ENCODE data around the gene ZFYVE21. TPM values are rescaled to one million over a fixed set of nuclear protein-coding genes. Genes with fewer than 3 reads are reported as not detected.

ZFYVE21 gene
- total RNA-seq, 1 experiment from 2014 or later: 59.7 TPM

DNA sequence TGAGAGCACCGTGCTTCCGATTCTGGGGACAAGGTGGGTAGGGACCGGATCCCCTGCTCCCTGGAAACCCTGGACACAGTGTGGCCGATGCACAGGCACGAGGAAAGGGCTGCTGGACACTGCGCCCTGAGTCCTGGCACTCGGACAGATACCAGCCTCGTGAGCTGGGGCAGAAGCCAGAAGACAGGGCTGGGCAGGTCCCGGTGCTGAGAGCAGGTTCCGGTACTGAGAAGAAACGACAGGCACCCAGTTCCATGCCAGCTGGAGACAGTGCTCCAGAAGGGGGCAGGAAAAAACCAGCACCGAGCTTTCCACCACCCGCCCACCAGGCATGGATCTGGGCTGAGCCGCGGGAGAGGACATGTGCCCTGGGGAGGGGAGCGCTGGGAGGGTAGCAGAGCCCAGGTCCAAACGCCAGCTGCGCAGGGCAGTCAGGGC lies 6.8 kb upstream of the ZFYVE21 start (continued):
- TF ChIP-seq ZNF219 (CRISPR knock-in tag; IDR thresholded peaks at IDR 0.05; ENCODE audit: borderline replicate concordance) (no peak), ZNF263 (CRISPR knock-in tag; IDR thresholded peaks at IDR 0.05; ENCODE audit: low read depth) (no peak), HMGXB4 (CRISPR knock-in tag; IDR thresholded peaks at IDR 0.05) (no peak), JUN (CRISPR knock-in tag; IDR thresholded peaks at IDR 0.05) (no peak), JAZF1 (CRISPR knock-in tag; IDR thresholded peaks at IDR 0.05) (no peak), FOXJ3 (CRISPR knock-in tag; IDR thresholded peaks at IDR 0.05; ENCODE audit: borderline replicate concordance) (no peak), NFYB (CRISPR knock-in tag; conservative IDR thresholded peaks at IDR 0.05; ENCODE audit: low read depth) (no peak), NR3C1 (CRISPR knock-in tag; conservative IDR thresholded peaks at IDR 0.05; ENCODE audit: low read depth) (no peak), ZNF121 (CRISPR knock-in tag; IDR thresholded peaks at IDR 0.05) (no peak), OVOL2 (CRISPR knock-in tag; IDR thresholded peaks at IDR 0.05; ENCODE audit: borderline replicate concordance) (no peak), ELF4 (CRISPR knock-in tag; IDR thresholded peaks at IDR 0.05; ENCODE audit: low read depth) (no peak), HMGA2 (CRISPR knock-in tag; IDR thresholded peaks at IDR 0.05) (no peak), TEAD4 (CRISPR knock-in tag; IDR thresholded peaks at IDR 0.05) (no peak)
- TF ChIP-seq, protein P1, sequence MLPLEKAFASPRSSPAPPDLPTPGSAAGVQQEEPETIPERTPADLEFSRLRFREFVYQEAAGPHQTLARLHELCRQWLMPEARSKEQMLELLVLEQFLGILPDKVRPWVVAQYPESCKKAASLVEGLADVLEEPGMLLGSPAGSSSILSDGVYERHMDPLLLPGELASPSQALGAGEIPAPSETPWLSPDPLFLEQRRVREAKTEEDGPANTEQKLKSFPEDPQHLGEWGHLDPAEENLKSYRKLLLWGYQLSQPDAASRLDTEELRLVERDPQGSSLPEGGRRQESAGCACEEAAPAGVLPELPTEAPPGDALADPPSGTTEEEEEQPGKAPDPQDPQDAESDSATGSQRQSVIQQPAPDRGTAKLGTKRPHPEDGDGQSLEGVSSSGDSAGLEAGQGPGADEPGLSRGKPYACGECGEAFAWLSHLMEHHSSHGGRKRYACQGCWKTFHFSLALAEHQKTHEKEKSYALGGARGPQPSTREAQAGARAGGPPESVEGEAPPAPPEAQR (CRISPR knock-in tag; IDR thresholded peaks at IDR 0.05): no peak

DNA sequence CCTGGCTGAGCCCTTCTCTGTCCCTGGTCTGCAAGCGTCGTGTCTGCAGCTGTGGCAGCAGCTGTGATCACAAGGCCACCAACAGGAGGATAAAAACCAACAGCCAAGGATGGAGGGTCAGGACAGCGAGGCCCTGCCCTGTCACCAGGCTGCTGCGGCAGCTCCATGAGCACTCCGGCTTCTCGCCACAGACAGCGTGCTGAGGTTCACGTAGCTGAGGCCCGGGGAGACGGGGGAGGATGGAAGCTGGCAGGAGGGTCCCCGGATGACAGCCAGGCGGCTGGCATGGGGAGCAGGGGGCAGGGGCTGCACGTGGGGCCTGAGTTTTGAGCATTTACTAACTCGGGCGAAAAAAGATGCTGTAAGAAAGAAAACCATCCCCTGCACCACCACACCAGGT lies 5.8 kb upstream of the ZFYVE21 start:
- Mint-ChIP-seq H3K4me1 (peaks cover 23% of the 10 kb centered on the region), H3K27me3 (ENCODE audit: low read depth) (no peaks in the 10 kb centered on the region), H3K9me3 (no peaks in the 10 kb centered on the region), H3K4me3 (no peak overlapping the region), H3K36me3 (peaks cover 20% of the 10 kb centered on the region), H3K27ac (no peak overlapping the region)
- DNase-seq (ENCODE audit: low spot score): no peak
- POLR2A ChIA-PET: no interaction called here
- ATAC-seq: no peak
- TF ChIP-seq SP1 (CRISPR knock-in tag; conservative IDR thresholded peaks at IDR 0.05) (no peak), FOXP1 (CRISPR knock-in tag; IDR thresholded peaks at IDR 0.05; ENCODE audit: borderline replicate concordance) (no peak)
- CTCF ChIA-PET: interaction anchor here (0.6 kb wide), 1 partner anchor 181 kb away, joined by 3 read pairs; the partner anchor contains the start of gene TRMT61A

DNA sequence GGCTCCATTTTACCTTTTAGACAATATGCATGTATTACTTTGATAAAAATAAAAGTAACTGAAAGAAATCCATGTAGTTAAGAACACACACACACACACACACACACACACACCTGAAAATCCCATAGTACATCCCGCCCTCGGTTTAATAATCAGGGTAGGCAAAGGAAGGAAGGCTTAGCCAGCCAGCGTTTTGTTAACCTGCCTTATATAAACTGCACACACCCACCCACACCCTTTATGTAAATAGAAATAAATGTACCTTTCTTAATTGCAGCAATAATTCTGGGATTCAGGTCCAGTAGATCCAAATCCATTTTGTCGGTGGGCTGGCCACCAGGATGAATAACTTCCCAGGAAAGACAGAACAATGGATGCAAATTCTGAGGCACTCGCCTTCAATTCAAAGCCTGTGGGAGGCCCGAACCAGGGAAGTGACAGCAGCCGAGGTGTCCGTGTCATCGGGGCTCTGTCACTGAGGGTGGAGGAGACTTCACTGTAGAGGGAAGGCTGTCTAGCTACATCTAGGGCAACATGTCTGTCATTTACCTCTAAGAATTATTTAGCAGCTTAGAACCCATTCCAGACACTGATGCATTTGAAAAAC lies 4.7 kb upstream of the ZFYVE21 start:
- ChIA-PET POLR2A (no interaction called here), CTCF (interaction anchor here (1.4 kb wide), 1 partner anchor 175 kb away, joined by 3 read pairs; no protein-coding TSS in a partner anchor)
- TF ChIP-seq ZNF396 (CRISPR knock-in tag; IDR thresholded peaks at IDR 0.05; ENCODE audit: borderline replicate concordance): no peak
- TF ChIP-seq, protein P2, sequence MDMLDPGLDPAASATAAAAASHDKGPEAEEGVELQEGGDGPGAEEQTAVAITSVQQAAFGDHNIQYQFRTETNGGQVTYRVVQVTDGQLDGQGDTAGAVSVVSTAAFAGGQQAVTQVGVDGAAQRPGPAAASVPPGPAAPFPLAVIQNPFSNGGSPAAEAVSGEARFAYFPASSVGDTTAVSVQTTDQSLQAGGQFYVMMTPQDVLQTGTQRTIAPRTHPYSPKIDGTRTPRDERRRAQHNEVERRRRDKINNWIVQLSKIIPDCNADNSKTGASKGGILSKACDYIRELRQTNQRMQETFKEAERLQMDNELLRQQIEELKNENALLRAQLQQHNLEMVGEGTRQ (CRISPR knock-in tag; IDR thresholded peaks at IDR 0.05): no peak
- TF ChIP-seq ZNF219 (CRISPR knock-in tag; IDR thresholded peaks at IDR 0.05; ENCODE audit: borderline replicate concordance): no peak
- TF ChIP-seq JAZF1 (CRISPR knock-in tag; IDR thresholded peaks at IDR 0.05): no peak
- no peak for TF ChIP-seq RORB (CRISPR knock-in tag; IDR thresholded peaks at IDR 0.05)
- TF ChIP-seq CREM (CRISPR knock-in tag; IDR thresholded peaks at IDR 0.05): no peak
- TF ChIP-seq, protein P3, sequence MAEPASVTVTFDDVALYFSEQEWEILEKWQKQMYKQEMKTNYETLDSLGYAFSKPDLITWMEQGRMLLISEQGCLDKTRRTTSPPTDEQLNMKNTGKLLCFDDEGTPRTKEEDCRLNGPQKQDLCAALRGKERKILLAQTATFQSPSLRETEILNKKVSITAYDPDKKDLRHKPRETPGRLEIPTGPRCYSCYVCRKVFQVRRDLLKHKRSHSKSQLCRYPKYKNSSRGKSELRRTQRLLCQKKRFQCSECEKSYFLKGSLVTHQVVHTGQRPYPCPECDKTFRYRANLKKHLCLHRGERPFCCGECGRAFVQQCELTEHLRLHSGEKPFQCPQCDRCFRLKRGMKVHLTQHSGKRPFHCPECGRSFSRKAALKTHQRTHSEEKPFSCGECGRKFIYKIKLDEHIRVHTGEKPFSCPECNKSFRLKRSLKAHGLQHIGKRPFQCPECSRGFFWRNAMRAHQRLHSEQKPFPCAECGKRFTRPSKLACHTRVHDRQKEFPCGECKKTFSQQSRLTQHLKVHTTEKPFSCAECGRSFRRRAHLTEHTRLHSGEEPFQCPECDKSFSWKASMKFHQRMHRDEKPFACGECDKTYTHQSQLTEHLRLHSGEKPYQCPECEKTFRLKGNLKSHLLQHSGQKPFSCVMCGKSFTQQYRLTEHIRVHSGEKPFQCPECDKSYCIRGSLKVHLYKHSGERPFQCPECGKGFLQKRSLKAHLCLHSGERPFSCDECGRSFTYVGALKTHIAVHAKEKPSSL (CRISPR knock-in tag; conservative IDR thresholded peaks at IDR 0.05): no peak
- no peak for TF ChIP-seq JUN (CRISPR knock-in tag; IDR thresholded peaks at IDR 0.05)
- TF ChIP-seq ZNF512 (CRISPR knock-in tag; IDR thresholded peaks at IDR 0.05; ENCODE audit: borderline replicate concordance): no peak
- TF ChIP-seq GRHL2 (CRISPR knock-in tag; IDR thresholded peaks at IDR 0.05; ENCODE audit: insufficient replicate concordance, severe bottlenecking): no peak
- no peak for TF ChIP-seq OVOL2 (CRISPR knock-in tag; IDR thresholded peaks at IDR 0.05; ENCODE audit: borderline replicate concordance)
- no peak for TF ChIP-seq FOXK1 (CRISPR knock-in tag; IDR thresholded peaks at IDR 0.05)
- DNase-seq (ENCODE audit: low spot score) (no peak), ATAC-seq (no peak)
- Mint-ChIP-seq H3K36me3 (peaks cover 16% of the 10 kb centered on the region), H3K4me3 (no peak overlapping the region; the same call in 1 of the 2 replicates), H3K4me1 (peaks cover 23% of the 10 kb centered on the region), H3K9me3 (no peaks in the 10 kb centered on the region), H3K27me3 (ENCODE audit: low read depth) (peaks cover 2% of the 10 kb centered on the region; the same call in 1 of the 2 replicates), H3K27ac (peak overlapping the region; percentile 64)
